ENCODE data around the gene LDHB.
"Not testable (repeated sequence)": the region's sequence is repeated elsewhere in the genome, so short reads cannot be mapped to it uniquely, and the experiment has no call there.

LDHB gene

GRCh38 chr12:21598651-21599050, 59.0 kb downstream of the LDHB start:
- CTCF ChIA-PET = interaction anchor here (0.9 kb wide), 1 partner anchor 33 kb away, joined by 5 read pairs; no protein-coding TSS in a partner anchor
- Histone ChIP-seq H3K9me3 (ENCODE audit: control insufficient read depth, insufficient read depth, low read depth, low read length) (no peaks in the 10 kb centered on the region), H3K36me3 (ENCODE audit: control insufficient read depth in 2 of 2, insufficient read depth in 1 of 2, low read length in 2 of 2) (no peaks in the 10 kb centered on the region), H3K4me1 (ENCODE audit: control insufficient read depth, insufficient read depth, low read length) (no peaks in the 10 kb centered on the region), H3K27ac (ENCODE audit: extremely low read depth, low read depth, low read length) (no peak overlapping the region), H3K4me3 (ENCODE audit: low read depth, low read length) (no peak overlapping the region)
- TF ChIP-seq ZBTB48 (tag by site-specific recombination; IDR thresholded peaks at IDR 0.05) (no peak), ZNF211 (tag by site-specific recombination; IDR thresholded peaks at IDR 0.05; ENCODE audit: low read depth) (no peak)
- POLR2A ChIA-PET = no interaction called here

- not testable (repeated sequence) for H3K4me1 ChIP-seq (ENCODE audit: control insufficient read depth, insufficient read depth, low read length)
- CTCF ChIA-PET = interaction anchor here (0.8 kb wide), 1 partner anchor 85 kb away, joined by 4 read pairs; no protein-coding TSS in a partner anchor
Measured at GRCh38 chr12:21595356-21595755, 62.3 kb downstream of the LDHB start.

GRCh38 chr12:21585485-21585884, 72.2 kb downstream of the LDHB start:
- no peak for TF ChIP-seq TCF7L2 (IDR thresholded peaks at IDR 0.05; ENCODE audit: borderline replicate concordance, low read depth, low read length)
- TF ChIP-seq SCRT2 (tag by site-specific recombination; IDR thresholded peaks at IDR 0.05) = no peak
- no peak for TF ChIP-seq ZNF26 (tag by site-specific recombination; IDR thresholded peaks at IDR 0.05)
- no peak for TF ChIP-seq ZNF184 (tag by site-specific recombination; IDR thresholded peaks at IDR 0.05)
- Histone ChIP-seq H3K4me3 (ENCODE audit: low read depth, low read length) (no peak overlapping the region), H3K4me1 (ENCODE audit: control insufficient read depth, insufficient read depth, low read length) (no peaks in the 10 kb centered on the region), H3K36me3 (ENCODE audit: control insufficient read depth in 2 of 2, insufficient read depth in 1 of 2, low read length in 2 of 2) (no peaks in the 10 kb centered on the region), H3K27ac (ENCODE audit: extremely low read depth, low read depth, low read length) (no peak overlapping the region), H3K9me3 (ENCODE audit: control insufficient read depth, insufficient read depth, low read depth, low read length) (no peaks in the 10 kb centered on the region)
- ChIA-PET CTCF (no interaction called here), POLR2A (no interaction called here)

More at GRCh38 chr12:21595356-21595755, 62.3 kb downstream of the LDHB start:
- H3K27ac ChIP-seq (ENCODE audit: extremely low read depth, low read depth, low read length); H3K9me3 ChIP-seq (ENCODE audit: control insufficient read depth, insufficient read depth, low read depth, low read length); H3K4me3 ChIP-seq (ENCODE audit: low read depth, low read length); H3K36me3 ChIP-seq (ENCODE audit: control insufficient read depth in 2 of 2, insufficient read depth in 1 of 2, low read length in 2 of 2); POLR2A ChIA-PET: not testable (repeated sequence)
